ENCODE data around the gene MMP3. TPM values are rescaled to one million over a fixed set of nuclear protein-coding genes. Genes with fewer than 3 reads are reported as not detected.

MMP3 gene
- polyA plus RNA-seq, 3 donors, result not detected

- H3K27ac Mint-ChIP-seq, result no peak overlapping the region
- H3K36me3 Mint-ChIP-seq, result no peaks in the 10 kb centered on the region
- TF ChIP-seq, protein P1, sequence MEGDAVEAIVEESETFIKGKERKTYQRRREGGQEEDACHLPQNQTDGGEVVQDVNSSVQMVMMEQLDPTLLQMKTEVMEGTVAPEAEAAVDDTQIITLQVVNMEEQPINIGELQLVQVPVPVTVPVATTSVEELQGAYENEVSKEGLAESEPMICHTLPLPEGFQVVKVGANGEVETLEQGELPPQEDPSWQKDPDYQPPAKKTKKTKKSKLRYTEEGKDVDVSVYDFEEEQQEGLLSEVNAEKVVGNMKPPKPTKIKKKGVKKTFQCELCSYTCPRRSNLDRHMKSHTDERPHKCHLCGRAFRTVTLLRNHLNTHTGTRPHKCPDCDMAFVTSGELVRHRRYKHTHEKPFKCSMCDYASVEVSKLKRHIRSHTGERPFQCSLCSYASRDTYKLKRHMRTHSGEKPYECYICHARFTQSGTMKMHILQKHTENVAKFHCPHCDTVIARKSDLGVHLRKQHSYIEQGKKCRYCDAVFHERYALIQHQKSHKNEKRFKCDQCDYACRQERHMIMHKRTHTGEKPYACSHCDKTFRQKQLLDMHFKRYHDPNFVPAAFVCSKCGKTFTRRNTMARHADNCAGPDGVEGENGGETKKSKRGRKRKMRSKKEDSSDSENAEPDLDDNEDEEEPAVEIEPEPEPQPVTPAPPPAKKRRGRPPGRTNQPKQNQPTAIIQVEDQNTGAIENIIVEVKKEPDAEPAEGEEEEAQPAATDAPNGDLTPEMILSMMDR (IDR thresholded peaks at IDR 0.05), result no peak
- Histone ChIP-seq H2AFZ (ENCODE audit: insufficient read depth, low read depth, low read length, poor library complexity, severe bottlenecking) (no peak overlapping the region), H3K79me2 (ENCODE audit: insufficient read depth, low read length) (no peaks in the 10 kb centered on the region), H3K27me3 (ENCODE audit: control insufficient read depth in 2 of 2, insufficient read depth in 2 of 2, low read length in 2 of 2) (no peaks in the 10 kb centered on the region), H3K9me3 (replicated peaks in 1 of 2; ENCODE audit: control insufficient read depth in 1 of 2, insufficient read depth in 1 of 2, low read length in 2 of 2) (no peaks in the 10 kb centered on the region), H3K27ac (ENCODE audit: low read depth in 1 of 2, low read length in 2 of 2) (no peak overlapping the region), H3K4me2 (replicated peaks; ENCODE audit: extremely low read depth, low read length, poor library complexity, severe bottlenecking) (no peak overlapping the region), H3K4me1 (ENCODE audit: control insufficient read depth in 1 of 2, insufficient read depth in 2 of 2, low read length in 2 of 2) (no peaks in the 10 kb centered on the region), H3K4me3 (replicated peaks in 1 of 3; ENCODE audit: low read depth in 2 of 3, low read length in 3 of 3) (no peak overlapping the region), H3K36me3 (replicated peaks in 1 of 2; ENCODE audit: control insufficient read depth in 1 of 2, insufficient read depth in 2 of 2, low read length in 2 of 2) (no peaks in the 10 kb centered on the region), H3K9ac (ENCODE audit: insufficient read depth, low read length, poor library complexity, severe bottlenecking) (no peak overlapping the region), H4K20me1 (ENCODE audit: insufficient read depth, low read length) (no peaks in the 10 kb centered on the region)
- WGBS (ENCODE audit: insufficient coverage), result 100% methylated on average over 1 of the region's 2 CpGs
- no peaks in the 10 kb centered on the region for H3K4me1 Mint-ChIP-seq
- DNase-seq, result no peak
- no peaks in the 10 kb centered on the region for H3K9me3 Mint-ChIP-seq
- no peak overlapping the region for H3K4me3 Mint-ChIP-seq
- intact Hi-C loops (cut with micrococcal nuclease), result no loop called here
- peaks cover 0 to 4% (median 0%) of the 10 kb centered on the region in 3 donors for H3K27me3 Mint-ChIP-seq (ENCODE audit: low read depth in 3 of 3)
Measured at GRCh38 chr11:102853956-102854355, 10.5 kb upstream of the MMP3 start.

GRCh38 chr11:102853055-102853454 lies 9.6 kb upstream of the MMP3 start:
- Histone ChIP-seq H3K4me1 (ENCODE audit: control insufficient read depth in 1 of 2, insufficient read depth in 2 of 2, low read length in 2 of 2) (no peaks in the 10 kb centered on the region), H2AFZ (ENCODE audit: insufficient read depth, low read depth, low read length, poor library complexity, severe bottlenecking) (no peak overlapping the region), H3K4me3 (replicated peaks in 1 of 3; ENCODE audit: low read depth in 2 of 3, low read length in 3 of 3) (no peak overlapping the region), H4K20me1 (ENCODE audit: insufficient read depth, low read length) (no peaks in the 10 kb centered on the region), H3K4me2 (replicated peaks; ENCODE audit: extremely low read depth, low read length, poor library complexity, severe bottlenecking) (no peak overlapping the region), H3K27me3 (ENCODE audit: control insufficient read depth in 2 of 2, insufficient read depth in 2 of 2, low read length in 2 of 2) (no peaks in the 10 kb centered on the region), H3K36me3 (replicated peaks in 1 of 2; ENCODE audit: control insufficient read depth in 1 of 2, insufficient read depth in 2 of 2, low read length in 2 of 2) (no peaks in the 10 kb centered on the region), H3K27ac (ENCODE audit: low read depth in 1 of 2, low read length in 2 of 2) (no peak overlapping the region), H3K79me2 (ENCODE audit: insufficient read depth, low read length) (no peaks in the 10 kb centered on the region), H3K9me3 (replicated peaks in 1 of 2; ENCODE audit: control insufficient read depth in 1 of 2, insufficient read depth in 1 of 2, low read length in 2 of 2) (no peaks in the 10 kb centered on the region), H3K9ac (ENCODE audit: insufficient read depth, low read length, poor library complexity, severe bottlenecking) (no peak overlapping the region)
- WGBS (ENCODE audit: insufficient coverage), result 100% methylated on average over 1 of the region's 3 CpGs
- Mint-ChIP-seq H3K4me3 (peak overlapping the region in 1 of 2 donors; percentile 14), H3K27me3 (ENCODE audit: low read depth in 3 of 3) (peaks cover 0 to 3% (median 0%) of the 10 kb centered on the region in 3 donors), H3K9me3 (no peaks in the 10 kb centered on the region), H3K36me3 (no peaks in the 10 kb centered on the region), H3K27ac (no peak overlapping the region), H3K4me1 (no peaks in the 10 kb centered on the region)
- no peak for DNase-seq
- intact Hi-C loops (cut with micrococcal nuclease), result no loop called here
- TF ChIP-seq, protein P1 (IDR thresholded peaks at IDR 0.05), result no peak

All from CD14-positive monocyte (primary cell).